GM12878 (cell line): Measurements from ENCODE around the gene KLHL15. TPM values are rescaled to one million over a fixed set of nuclear protein-coding genes. Genes with fewer than 3 reads are reported as not detected.

Source experiments
- ATAC-seq: fragments of 200-7000 bp; cut with Tn5 transposase; 3 replicates; pipeline ENCODE4 v1.9.1; 2020; ENCODE audit warnings: mild to moderate bottlenecking, moderate library complexity
- BruUV-seq: library from RNA; stranded (reverse); fragments of 400-500 nt; replicated peaks from 2 replicates; lab custom pipeline; 2021; lab: Mats Ljungman, UMichigan
- CTCF ChIA-PET: fragments of 300-600 bp; sonication (Branson Sonifier 250); formaldehyde crosslinking; extraction: SDS; loops from one replicate; lab custom pipeline; 2021; ENCODE audit warnings: inconsistent platforms; lab: Yijun Ruan, JAX
- POLR2A ChIA-PET: fragments of 350-600 bp; formaldehyde crosslinking; extraction: SDS; loops from one replicate; lab custom pipeline; 2021; ENCODE audit warnings: inconsistent platforms; lab: Charles Lee
- RAD21 ChIA-PET: fragments of 300-600 bp; sonication (Branson Sonifier 250); formaldehyde crosslinking; loops from one replicate; lab custom pipeline; 2023; ENCODE audit warnings: antibody characterized with exemption; ENCODE audit not compliant: unreplicated experiment; lab: Charles Lee
- SMC1A ChIA-PET: fragments of 300-600 bp; sonication (Branson Sonifier 250); formaldehyde crosslinking; loops from one replicate; lab custom pipeline; 2023; ENCODE audit not compliant: unreplicated experiment, uncharacterized antibody; lab: Charles Lee
- DNase-seq: peaks from one replicate; pipeline ENCODE4 v3.0.0-alpha.2; 2011; ENCODE audit warnings: low read depth, low spot score
- FAIRE-seq: peaks from 3 replicates; lab custom pipeline; 2011; peaks lifted over from hg19 to GRCh38; lab: Jason Lieb, UNC
- H2AFZ ChIP-seq: 2 replicates; pipeline ENCODE4 v1.6.0; 2011; ENCODE audit warnings: low read depth, low read length, control low read depth; ENCODE audit not compliant: control insufficient read depth
- H3K27ac ChIP-seq: 2 replicates; pipeline ENCODE4 v1.5.1; 2011; ENCODE audit warnings: control low read depth; ENCODE audit not compliant: control insufficient read depth, insufficient read depth
- H3K27me3 ChIP-seq, 2 experiments: replicated peaks in 1 of 2; 2 replicates each; pipeline versions ENCODE4 v1.6.0 to v1.6.1; 2011; ENCODE audit warnings: low read length in 1 of 2; ENCODE audit not compliant: control insufficient read depth in 2 of 2, insufficient read depth in 2 of 2
- H3K36me3 ChIP-seq, 2 experiments: 2 replicates each; pipeline ENCODE4 v1.5.1; 2011; ENCODE audit warnings: low read length in 1 of 2; ENCODE audit not compliant: control insufficient read depth in 2 of 2, insufficient read depth in 2 of 2
- H3K4me1 ChIP-seq: 2 replicates; pipeline ENCODE4 v1.6.1; 2011; ENCODE audit warnings: mild to moderate bottlenecking, low read length, moderate library complexity, mixed read lengths; ENCODE audit not compliant: control insufficient read depth, insufficient read depth
- H3K4me2 ChIP-seq: 2 replicates; pipeline ENCODE4 v1.6.0; 2011; ENCODE audit warnings: control low read depth; ENCODE audit not compliant: control insufficient read depth, insufficient read depth
- H3K4me3 ChIP-seq: fragments of 200-600 bp; sonication (generic); 2 replicates; pipeline ENCODE4 v1.5.1; 2016
- H3K79me2 ChIP-seq: 2 replicates; pipeline ENCODE4 v1.6.0; 2011; ENCODE audit warnings: low read length; ENCODE audit not compliant: control insufficient read depth, insufficient read depth
- H3K9ac ChIP-seq: 2 replicates; pipeline ENCODE4 v1.8.0; 2011; ENCODE audit warnings: low read length, control low read depth, mixed read lengths; ENCODE audit not compliant: control insufficient read depth, insufficient read depth
- H3K9me3 ChIP-seq: replicated peaks from 3 replicates; pipeline ENCODE4 v1.5.1; 2011; ENCODE audit warnings: mild to moderate bottlenecking, low read length; ENCODE audit not compliant: control insufficient read depth, insufficient read depth
- H4K20me1 ChIP-seq: 2 replicates; pipeline ENCODE4 v1.6.0; 2011; ENCODE audit not compliant: control insufficient read depth, insufficient read depth
- BACH1 ChIP-seq: fragments of 450-650 bp; IDR thresholded peaks from 2 replicates; pipeline ENCODE4 v1.6.1; 2017; ENCODE audit warnings: mild to moderate bottlenecking, borderline replicate concordance
- CTCF ChIP-seq, 3 experiments: IDR thresholded peaks in 2 of 3; conservative IDR thresholded peaks in 1 of 3; 2 replicates each; pipeline ENCODE4 v1.5.1; 2011; ENCODE audit warnings: low read depth in 3 of 3, low read length in 3 of 3, mild to moderate bottlenecking in 3 of 3, control low read depth in 2 of 3, moderate library complexity in 2 of 3, inconsistent platforms in 1 of 3, mixed read lengths in 1 of 3; ENCODE audit not compliant: control insufficient read depth in 2 of 3, insufficient read depth in 1 of 3; ENCODE audit errors: extremely low read depth in 1 of 3
- DPF2 ChIP-seq: fragments of 450-650 bp; IDR thresholded peaks from 2 replicates; pipeline ENCODE4 v1.6.1; 2017; ENCODE audit warnings: mild to moderate bottlenecking
- ESRRA ChIP-seq: IDR thresholded peaks from 2 replicates; pipeline ENCODE4 v1.6.1; 2012; ENCODE audit warnings: mild to moderate bottlenecking, low read length, improper control_type of control experiment
- FOXK2 ChIP-seq: fragments of 450-650 bp; IDR thresholded peaks from 2 replicates; pipeline ENCODE4 v1.6.1; 2017; ENCODE audit warnings: mild to moderate bottlenecking, moderate library complexity
- KAT2A ChIP-seq: conservative IDR thresholded peaks from 2 replicates; pipeline ENCODE4 v1.6.1; 2011; ENCODE audit warnings: low read depth, low read length; ENCODE audit not compliant: control insufficient read depth
- NFYB ChIP-seq: IDR thresholded peaks from 2 replicates; pipeline ENCODE4 v1.6.1; 2011; ENCODE audit warnings: low read depth, mild to moderate bottlenecking, low read length, improper control_type of control experiment, moderate library complexity; ENCODE audit not compliant: insufficient read depth
- RB1 ChIP-seq: fragments of 450-650 bp; formaldehyde crosslinking; IDR thresholded peaks from 2 replicates; pipeline ENCODE4 v1.6.1; 2017; ENCODE audit warnings: mild to moderate bottlenecking, borderline replicate concordance
- SMAD1 ChIP-seq: fragments of 450-650 bp; IDR thresholded peaks from 2 replicates; pipeline ENCODE4 v1.6.1; 2018; ENCODE audit warnings: mild to moderate bottlenecking, low read depth; ENCODE audit not compliant: partially characterized antibody
- SMC3 ChIP-seq: IDR thresholded peaks from 2 replicates; pipeline ENCODE4 v1.6.1; 2011; ENCODE audit warnings: low read length, improper control_type of control experiment, borderline replicate concordance
- SPI1 ChIP-seq: IDR thresholded peaks from 2 replicates; pipeline ENCODE4 v1.6.1; 2011; ENCODE audit warnings: low read depth, mild to moderate bottlenecking, low read length, moderate library complexity, borderline replicate concordance; ENCODE audit not compliant: insufficient read depth
- TAF1 ChIP-seq: IDR thresholded peaks from 2 replicates; pipeline ENCODE4 v1.6.1; 2011; ENCODE audit warnings: mild to moderate bottlenecking, low read depth, low read length, borderline replicate concordance
- TCF7 ChIP-seq: IDR thresholded peaks from 2 replicates; pipeline ENCODE4 v1.6.1; 2014; ENCODE audit warnings: antibody characterized with exemption, borderline replicate concordance
- ZBED1 ChIP-seq: IDR thresholded peaks from 2 replicates; pipeline ENCODE4 v1.6.1; 2016; ENCODE audit warnings: borderline replicate concordance
- ZNF207 ChIP-seq: fragments of 450-650 bp; IDR thresholded peaks from 2 replicates; pipeline ENCODE4 v1.6.1; 2014; ENCODE audit warnings: antibody characterized with exemption, mild to moderate bottlenecking, borderline replicate concordance
- WGBS: methylation state at CpG from one replicate; pipeline ENCODE4 v1.1.6; 2016; ENCODE audit warnings: low lambda C conversion rate; ENCODE audit not compliant: insufficient replicate concordance, insufficient coverage; ENCODE audit errors: missing lambda C conversion rate; 5-methylcytosine and 5-hydroxymethylcytosine counted together
- in situ Hi-C: fragments of 300-500 bp; cut with MboI; formaldehyde crosslinking; loops from 9 replicates; pipeline ENCODE4 v1.14.3; 2018; ENCODE audit warnings: mixed read lengths
- intact Hi-C: fragments of 100-400 bp; cut with micrococcal nuclease; formaldehyde crosslinking; loops from one replicate; pipeline ENCODE4 v1.14.2; 2022; ENCODE audit not compliant: unreplicated experiment
- polyA plus RNA-seq, 11 experiments: library from polyadenylated mRNA; depleted of rRNA in 4 of 11; unstranded in 6 of 11; stranded (reverse) in 5 of 11; fragments of >200 nt; fragmentation: Nextera tagmentation in 4 of 11; fragmentation: Illumina TruSeq in 1 of 11; extraction: Ambion mirVana in 4 of 11; extraction: Trizol in 1 of 11; gene quantifications; 1 replicate in 1 of 11; 2 replicates in 10 of 11; pipeline versions ENCODE4 v1.2.1 to v1.2.3, GENCODE V29; 2011 to 2016; ENCODE audit warnings: inconsistent platforms in 2 of 11, missing spikeins in 2 of 11, low read depth in 1 of 11
- total RNA-seq, 4 experiments: library from RNA; depleted of rRNA in 3 of 4; stranded (reverse); fragments of >200 nt in 3 of 4; fragmentation: Illumina TruSeq in 1 of 4; extraction: Trizol in 1 of 4; gene quantifications; 2 replicates each; pipeline versions ENCODE4 v1.2.1 to v1.2.3, GENCODE V29; 2013 to 2021
- TF ChIP-seq, protein P1 (sequence below): IDR thresholded peaks from 2 replicates; pipeline ENCODE4 v1.6.1; 2011; ENCODE audit warnings: low read depth, low read length, improper control_type of control experiment, borderline replicate concordance
- TF ChIP-seq, protein P2 (sequence below): fragments of 450-650 bp; conservative IDR thresholded peaks from 2 replicates; pipeline ENCODE4 v1.6.1; 2017; ENCODE audit warnings: mild to moderate bottlenecking, moderate library complexity

Gene KLHL15
- total and polyA plus RNA-seq, 10 of the 15 experiments (the other 5 are each of a cell fraction or from before 2014, with no cell fraction given), result 1.4 to 7.0 (median 3.7) TPM

DNA sequence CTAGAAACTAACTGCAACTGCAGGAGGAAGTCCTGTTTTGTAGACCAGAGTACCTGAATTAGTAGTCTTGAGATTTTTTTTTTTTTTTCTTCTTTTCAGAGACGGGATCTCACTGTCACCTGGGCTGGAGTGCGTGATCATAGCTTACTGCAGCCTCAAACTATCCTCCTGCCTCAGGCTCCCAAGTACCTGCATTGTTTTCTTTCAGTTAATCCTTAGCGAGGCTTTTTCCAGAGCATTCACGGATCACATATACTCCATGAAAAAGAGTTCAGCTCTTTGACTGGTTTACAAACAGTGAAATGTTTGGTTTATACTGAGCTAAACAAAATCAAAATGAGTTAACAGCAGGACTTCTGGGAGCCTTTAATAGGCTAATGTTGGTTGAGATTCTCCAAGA, 45.8 kb downstream of the KLHL15 start (continued):
- TF ChIP-seq, protein P1, sequence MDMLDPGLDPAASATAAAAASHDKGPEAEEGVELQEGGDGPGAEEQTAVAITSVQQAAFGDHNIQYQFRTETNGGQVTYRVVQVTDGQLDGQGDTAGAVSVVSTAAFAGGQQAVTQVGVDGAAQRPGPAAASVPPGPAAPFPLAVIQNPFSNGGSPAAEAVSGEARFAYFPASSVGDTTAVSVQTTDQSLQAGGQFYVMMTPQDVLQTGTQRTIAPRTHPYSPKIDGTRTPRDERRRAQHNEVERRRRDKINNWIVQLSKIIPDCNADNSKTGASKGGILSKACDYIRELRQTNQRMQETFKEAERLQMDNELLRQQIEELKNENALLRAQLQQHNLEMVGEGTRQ, result no peak
- TF ChIP-seq, protein P2, sequence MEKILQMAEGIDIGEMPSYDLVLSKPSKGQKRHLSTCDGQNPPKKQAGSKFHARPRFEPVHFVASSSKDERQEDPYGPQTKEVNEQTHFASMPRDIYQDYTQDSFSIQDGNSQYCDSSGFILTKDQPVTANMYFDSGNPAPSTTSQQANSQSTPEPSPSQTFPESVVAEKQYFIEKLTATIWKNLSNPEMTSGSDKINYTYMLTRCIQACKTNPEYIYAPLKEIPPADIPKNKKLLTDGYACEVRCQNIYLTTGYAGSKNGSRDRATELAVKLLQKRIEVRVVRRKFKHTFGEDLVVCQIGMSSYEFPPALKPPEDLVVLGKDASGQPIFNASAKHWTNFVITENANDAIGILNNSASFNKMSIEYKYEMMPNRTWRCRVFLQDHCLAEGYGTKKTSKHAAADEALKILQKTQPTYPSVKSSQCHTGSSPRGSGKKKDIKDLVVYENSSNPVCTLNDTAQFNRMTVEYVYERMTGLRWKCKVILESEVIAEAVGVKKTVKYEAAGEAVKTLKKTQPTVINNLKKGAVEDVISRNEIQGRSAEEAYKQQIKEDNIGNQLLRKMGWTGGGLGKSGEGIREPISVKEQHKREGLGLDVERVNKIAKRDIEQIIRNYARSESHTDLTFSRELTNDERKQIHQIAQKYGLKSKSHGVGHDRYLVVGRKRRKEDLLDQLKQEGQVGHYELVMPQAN, result no peak
- TF ChIP-seq RB1, result no peak
- TF ChIP-seq FOXK2, result no peak
- TF ChIP-seq, all 136 proteins: peak for 0

DNA sequence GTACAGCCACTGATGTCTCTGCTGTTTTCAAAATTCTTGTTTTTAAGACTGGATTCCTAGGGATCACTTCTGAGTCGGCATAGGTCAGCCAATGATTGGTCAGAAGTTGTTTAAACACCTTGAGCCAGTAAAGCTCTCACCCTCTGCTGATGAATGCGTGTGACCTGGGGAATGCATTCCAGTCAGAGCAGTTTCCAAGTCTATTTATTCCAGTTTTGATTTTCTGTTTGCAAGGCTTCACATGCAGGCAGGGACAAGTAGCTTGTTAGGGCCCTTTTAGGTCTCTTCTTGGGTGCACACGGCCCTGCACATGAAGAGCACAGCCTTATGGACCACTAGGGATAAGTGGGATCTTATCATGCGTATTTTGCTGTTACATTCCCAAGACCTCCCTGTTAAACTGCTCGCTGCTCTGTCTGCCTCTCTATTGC, 47.0 kb downstream of the KLHL15 start:
- H2AFZ ChIP-seq, result no peak overlapping the region
- 68% methylated on average over 5 of the region's 5 CpGs for WGBS
- intact Hi-C loops, result no loop called here
- TF ChIP-seq TCF7, result no peak
- no peak for TF ChIP-seq KAT2A
- TF ChIP-seq, protein P2, result no peak
- no peak for TF ChIP-seq SMAD1
- no peak for TF ChIP-seq SMC3
- TF ChIP-seq BACH1, result no peak
- TF ChIP-seq SPI1, result no peak
- no peak for TF ChIP-seq ESRRA
- TF ChIP-seq ZBED1, result no peak
- TF ChIP-seq NFYB, result no peak
- TF ChIP-seq ZNF207, result no peak
- TF ChIP-seq TAF1, result no peak
- no peak for TF ChIP-seq DPF2
- no peak for TF ChIP-seq CTCF (IDR thresholded peaks at IDR 0.05 in 2 of 3, conservative IDR thresholded peaks at IDR 0.05 in 1 of 3; ENCODE audit: control insufficient read depth in 2 of 3, extremely low read depth in 1 of 3, insufficient read depth in 1 of 3, low read depth in 3 of 3, low read length in 3 of 3)

More for the DNA sequence above, 47.0 kb downstream of the KLHL15 start:
- ChIA-PET CTCF (no interaction called here), POLR2A (interaction anchor here (1.0 kb wide), 1 partner anchor 9 kb away, joined by 3 read pairs; no protein-coding TSS in a partner anchor), RAD21 (no interaction called here), SMC1A (interaction anchor here (0.6 kb wide), 1 partner anchor 20 kb away, joined by 3 read pairs; no protein-coding TSS in a partner anchor)
- Histone ChIP-seq H3K36me3 (no peaks in the 10 kb centered on the region), H3K4me2 (no peak overlapping the region), H4K20me1 (no peaks in the 10 kb centered on the region; the same call in 1 of the 2 replicates), H3K27me3 (no peaks in the 10 kb centered on the region), H3K9ac (no peak overlapping the region), H3K4me1 (no peaks in the 10 kb centered on the region), H3K4me3 (no peak overlapping the region), H3K9me3 (no peaks in the 10 kb centered on the region), H3K27ac (no peak overlapping the region), H3K79me2 (no peaks in the 10 kb centered on the region)
- no TSS peak for BruUV-seq
- FAIRE-seq (no peak), DNase-seq (no peak), ATAC-seq (no peak)
- in situ Hi-C loops, result no loop called here
